ENCODE measurements around the gene ADGRL2. TPM values are rescaled to one million over a fixed set of nuclear protein-coding genes. Genes with fewer than 3 reads are reported as not detected.

Gene ADGRL2
- total RNA-seq, 2 donors from 2014 or later, result not detected

DNA sequence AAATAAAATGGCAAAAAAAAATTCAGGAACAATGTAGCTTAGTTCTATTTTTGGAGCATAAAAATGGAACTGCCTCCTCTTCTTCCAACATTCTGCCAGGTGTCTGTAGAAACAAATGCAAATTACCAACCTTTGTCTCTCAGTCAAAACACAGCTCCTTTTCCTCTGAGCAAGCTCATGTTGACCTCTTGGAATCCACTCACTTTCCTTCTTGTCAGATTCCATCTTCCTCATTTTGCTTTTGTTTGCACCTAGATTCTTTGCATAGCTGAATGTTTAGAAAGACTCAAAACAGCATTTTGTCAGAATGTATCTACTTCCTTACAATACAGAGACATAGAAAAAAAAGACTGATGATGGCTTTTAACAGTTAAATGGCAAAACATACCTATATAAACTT is 178.2 kb downstream of the ADGRL2 start:
- DNase-seq (ENCODE audit: low spot score in 2 of 2) (no peak), ATAC-seq (no peak)
- H3K27ac Mint-ChIP-seq, result no peak overlapping the region
- no peaks in the 10 kb centered on the region for H3K9me3 Mint-ChIP-seq
- H3K36me3 Mint-ChIP-seq, result no peaks in the 10 kb centered on the region

DNA sequence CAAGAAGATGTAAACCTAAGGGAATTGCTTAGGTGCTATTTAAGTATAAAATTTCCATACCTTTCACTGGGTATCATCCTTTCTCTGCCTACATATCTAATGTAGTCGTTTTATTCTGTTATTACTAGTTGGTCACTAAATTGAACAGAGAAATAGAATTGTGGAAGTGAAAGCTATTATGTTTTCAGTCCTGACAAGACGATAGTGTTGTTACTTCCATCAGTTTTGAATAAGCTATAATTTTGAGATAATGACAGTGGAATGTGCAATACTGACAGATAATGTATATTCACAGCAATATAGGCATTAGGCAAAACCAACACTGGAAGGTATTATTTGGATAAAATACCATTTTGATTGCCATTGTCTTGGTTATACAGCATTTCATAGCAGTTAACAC is 181.8 kb downstream of the ADGRL2 start:
- DNase-seq (ENCODE audit: low spot score in 2 of 2), result no peak
- no peak overlapping the region for H3K27ac Mint-ChIP-seq
- no peak for ATAC-seq
- H3K36me3 Mint-ChIP-seq, result no peaks in the 10 kb centered on the region
- H3K9me3 Mint-ChIP-seq, result no peaks in the 10 kb centered on the region

DNA sequence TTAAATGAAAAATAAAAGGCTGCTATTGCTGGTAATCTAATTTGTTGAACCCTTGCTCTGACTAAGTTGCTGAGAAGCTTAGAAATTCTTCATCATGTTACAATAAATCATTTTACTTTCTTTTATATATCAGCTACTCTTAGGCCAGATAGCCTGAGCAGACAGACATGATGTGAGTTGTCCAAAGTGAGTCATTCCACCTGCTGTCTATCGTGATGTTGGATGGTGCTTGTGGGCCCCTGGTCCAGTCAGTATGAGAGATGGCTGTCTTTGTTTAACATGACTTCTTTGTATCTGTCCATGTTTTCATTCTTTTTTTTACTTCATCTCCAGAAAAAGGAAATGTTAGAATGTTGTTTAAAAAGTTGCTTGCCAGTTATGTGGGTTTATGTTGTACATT is 188.8 kb downstream of the ADGRL2 start:
- Mint-ChIP-seq H3K36me3 (no peaks in the 10 kb centered on the region), H3K9me3 (no peaks in the 10 kb centered on the region), H3K27ac (no peak overlapping the region)
- DNase-seq (ENCODE audit: low spot score in 2 of 2), result no peak
- ATAC-seq, result no peak

DNA sequence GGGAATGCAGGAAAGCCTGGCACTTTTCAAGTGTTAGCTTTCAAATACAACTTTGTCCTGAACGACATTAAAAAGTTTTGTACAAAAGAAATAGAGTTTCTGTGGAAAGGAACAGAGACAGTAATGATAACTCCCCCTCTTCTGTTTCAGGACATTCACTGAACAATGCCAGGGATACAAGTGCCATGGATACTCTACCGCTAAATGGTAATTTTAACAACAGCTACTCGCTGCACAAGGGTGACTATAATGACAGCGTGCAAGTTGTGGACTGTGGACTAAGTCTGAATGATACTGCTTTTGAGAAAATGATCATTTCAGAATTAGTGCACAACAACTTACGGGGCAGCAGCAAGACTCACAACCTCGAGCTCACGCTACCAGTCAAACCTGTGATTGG is 189.5 kb downstream of the ADGRL2 start:
- no peak for ATAC-seq

DNA sequence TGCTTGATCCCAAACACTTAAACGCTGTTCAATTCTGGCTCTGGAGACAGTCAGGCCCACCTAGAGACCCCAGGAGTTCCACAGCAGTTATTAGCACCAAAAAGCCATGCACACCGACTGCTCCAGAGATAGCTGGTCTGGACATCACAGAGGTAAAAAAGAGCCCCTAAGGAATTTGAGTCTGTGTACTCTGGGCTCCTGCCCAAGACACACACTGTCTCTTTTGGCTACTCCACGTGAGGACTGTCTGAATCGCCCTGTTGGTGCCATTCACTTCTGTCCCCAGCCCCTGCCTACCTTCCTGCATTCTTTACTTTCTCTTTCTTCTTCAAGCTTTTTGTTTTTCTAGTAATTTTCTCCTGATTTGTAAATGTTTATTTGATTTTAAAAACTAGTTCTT is 197.4 kb downstream of the ADGRL2 start:
- DNase-seq (ENCODE audit: low spot score in 2 of 2), result no peak
- H3K27ac Mint-ChIP-seq, result no peak overlapping the region
- no peaks in the 10 kb centered on the region for H3K36me3 Mint-ChIP-seq
- no peaks in the 10 kb centered on the region for H3K9me3 Mint-ChIP-seq
- no peak for ATAC-seq

More for the DNA sequence above, 189.5 kb downstream of the ADGRL2 start:
- H3K9me3 Mint-ChIP-seq, result no peaks in the 10 kb centered on the region
- no peak overlapping the region for H3K27ac Mint-ChIP-seq
- no peaks in the 10 kb centered on the region for H3K36me3 Mint-ChIP-seq
- DNase-seq (ENCODE audit: low spot score in 2 of 2), result no peak

DNA sequence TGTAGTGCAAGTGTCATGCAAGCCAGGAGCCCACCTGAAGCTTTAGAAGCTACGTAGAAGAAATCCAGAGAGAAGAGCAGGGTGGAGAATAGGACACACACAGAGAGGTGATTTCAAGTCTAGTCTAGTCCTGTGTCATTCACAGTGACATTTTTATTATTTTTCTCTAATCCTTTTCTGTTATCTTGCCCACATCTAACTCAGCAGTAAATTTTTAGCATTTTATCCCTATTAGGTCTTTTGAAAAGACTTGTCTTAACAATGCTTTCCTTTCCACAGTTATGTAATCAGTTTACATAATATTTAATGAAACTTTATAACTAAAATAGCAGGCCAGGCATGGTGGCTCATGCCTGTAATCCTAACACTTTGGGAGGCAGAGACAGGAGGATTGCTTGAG is 198.6 kb downstream of the ADGRL2 start:
- H3K9me3 Mint-ChIP-seq, result no peaks in the 10 kb centered on the region
- H3K27ac Mint-ChIP-seq, result no peak overlapping the region
- no peak for ATAC-seq

DNA sequence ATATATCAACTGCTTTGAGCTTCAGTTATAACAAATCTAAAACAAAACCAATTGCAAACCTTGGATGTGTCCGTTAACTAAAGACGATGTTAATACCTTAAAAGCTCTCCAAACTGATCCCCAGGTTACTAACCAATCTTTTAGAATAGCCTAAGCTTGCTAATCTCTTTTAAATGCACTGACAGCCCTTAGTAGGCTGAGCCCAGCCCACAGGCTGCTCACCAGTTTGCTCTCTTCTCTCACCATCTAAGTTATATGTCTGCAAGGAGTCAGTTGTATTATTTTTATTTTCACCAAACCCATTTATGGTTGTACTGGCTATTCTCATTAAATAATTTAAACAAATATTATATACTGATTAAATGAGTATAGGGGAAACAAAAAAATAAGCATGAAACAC is 199.5 kb downstream of the ADGRL2 start:
- Mint-ChIP-seq H3K27ac (no peak overlapping the region), H3K36me3 (no peaks in the 10 kb centered on the region), H3K9me3 (no peaks in the 10 kb centered on the region)
- ATAC-seq (no peak), DNase-seq (ENCODE audit: low spot score in 2 of 2) (no peak)

More for the DNA sequence above, 198.6 kb downstream of the ADGRL2 start:
- no peaks in the 10 kb centered on the region for H3K36me3 Mint-ChIP-seq
- no peak for DNase-seq (ENCODE audit: low spot score in 2 of 2)

DNA sequence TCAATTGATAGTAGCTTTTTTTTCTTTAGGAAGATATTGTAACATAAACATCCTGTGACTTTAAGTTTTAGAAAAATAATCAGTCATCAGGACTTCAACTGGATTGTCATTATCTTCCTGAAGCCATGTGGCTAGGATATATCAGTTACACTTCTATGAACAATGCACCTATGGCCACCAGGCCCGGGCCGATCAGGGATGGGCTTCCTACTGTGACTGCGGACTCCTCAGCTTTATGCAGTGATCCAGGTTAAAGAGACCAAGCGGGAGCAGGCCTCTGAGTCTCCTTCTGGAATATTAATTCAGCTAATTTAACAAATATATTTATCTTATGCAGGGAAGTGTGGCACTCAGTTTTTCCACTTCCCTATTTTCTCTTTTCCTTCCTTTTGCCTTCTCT is 200.6 kb downstream of the ADGRL2 start:
- no peaks in the 10 kb centered on the region for H3K36me3 Mint-ChIP-seq
- no peaks in the 10 kb centered on the region for H3K9me3 Mint-ChIP-seq
- H3K27ac Mint-ChIP-seq, result no peak overlapping the region
- ATAC-seq (no peak), DNase-seq (ENCODE audit: low spot score in 2 of 2) (no peak)

DNA sequence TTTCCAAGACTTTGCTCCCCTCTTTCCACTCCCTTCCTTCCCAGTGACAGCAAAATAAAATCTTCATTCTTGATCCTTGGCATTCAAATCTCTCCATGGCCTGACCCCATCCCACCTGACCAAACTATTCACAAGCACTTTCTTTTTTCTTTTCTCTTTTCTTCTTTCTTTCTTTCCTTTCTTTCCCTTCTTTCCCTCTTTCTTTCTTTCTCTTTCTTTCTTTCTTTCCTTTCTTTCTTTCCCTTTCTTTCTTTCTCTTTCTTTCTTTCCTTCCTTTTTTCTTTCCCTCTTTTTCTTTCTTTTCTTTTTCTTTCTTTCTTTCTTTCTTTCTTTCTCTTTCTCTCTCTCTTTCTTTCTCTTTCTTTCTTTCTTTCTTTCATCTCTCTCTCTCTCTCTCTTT is 207.1 kb downstream of the ADGRL2 start:
- peaks cover 0 to 4% of the 10 kb centered on the region in 2 donors for H3K9me3 Mint-ChIP-seq
- H3K36me3 Mint-ChIP-seq, result no peaks in the 10 kb centered on the region
- DNase-seq (ENCODE audit: low spot score in 2 of 2) (no peak), ATAC-seq (no peak)
- no peak overlapping the region for H3K27ac Mint-ChIP-seq

DNA sequence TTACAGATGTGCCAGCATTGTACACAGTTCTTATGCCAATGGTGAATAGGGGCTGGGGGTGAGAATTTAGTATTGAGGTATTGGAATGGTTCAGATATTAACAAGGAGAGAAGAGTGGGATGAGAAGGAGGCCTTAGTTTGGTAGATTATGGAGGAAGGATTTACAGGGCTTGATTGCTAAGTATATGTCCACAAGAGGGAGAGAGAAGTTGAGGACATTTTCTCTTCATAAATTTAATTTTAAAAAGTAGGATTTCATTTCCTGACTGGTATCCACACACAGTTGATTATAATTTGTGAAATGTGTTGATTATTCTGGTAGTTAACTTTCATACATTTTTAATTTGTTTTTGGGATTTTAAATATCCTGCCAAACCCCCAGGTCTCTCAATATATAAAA is 213.0 kb downstream of the ADGRL2 start:
- ATAC-seq (no peak), DNase-seq (ENCODE audit: low spot score in 2 of 2) (no peak)
- Mint-ChIP-seq H3K9me3 (no peaks in the 10 kb centered on the region), H3K36me3 (no peaks in the 10 kb centered on the region), H3K27ac (no peak overlapping the region)

DNA sequence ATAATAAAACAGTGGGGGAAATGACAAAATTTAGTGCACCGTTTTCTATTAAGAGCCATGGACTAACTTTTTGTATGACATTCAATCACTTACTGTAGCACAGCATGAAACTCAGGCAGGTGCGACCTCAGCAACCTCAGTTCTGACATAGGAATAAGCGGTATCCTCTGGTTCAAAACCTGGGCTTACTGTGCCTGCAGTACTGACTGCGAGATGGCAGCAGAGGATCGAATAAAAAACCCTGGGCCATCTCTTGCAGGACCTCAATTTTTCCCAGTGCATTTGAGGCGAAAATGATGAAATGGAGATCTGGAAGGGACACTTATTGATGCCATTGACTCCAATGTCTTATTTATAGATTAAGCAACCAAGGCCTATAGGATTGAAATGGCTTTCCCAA is 214.7 kb downstream of the ADGRL2 start:
- H3K27ac Mint-ChIP-seq, result no peak overlapping the region

DNA sequence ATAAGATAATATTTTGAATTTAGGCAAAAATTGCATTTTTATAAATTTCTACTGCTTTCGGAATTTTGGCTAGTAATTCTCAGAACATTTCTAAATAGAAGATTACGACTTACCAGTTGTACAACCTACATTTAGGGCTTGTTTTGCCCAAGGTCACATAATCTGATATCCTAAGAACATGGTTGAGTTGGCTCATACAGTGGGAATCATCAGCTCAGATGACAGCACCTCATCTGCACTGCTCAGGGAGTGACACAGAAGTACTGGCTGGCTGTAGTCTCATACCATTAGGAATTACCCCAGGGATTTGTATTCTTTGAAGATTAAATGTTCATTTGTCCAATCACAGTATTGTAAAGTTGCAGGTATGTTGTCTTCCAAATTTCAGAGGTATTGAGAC is 217.6 kb downstream of the ADGRL2 start:
- Mint-ChIP-seq H3K9me3 (peaks cover 7 to 12% of the 10 kb centered on the region in 2 donors), H3K27ac (no peak overlapping the region), H3K36me3 (peaks cover 0 to 2% of the 10 kb centered on the region in 2 donors)
- no peak for DNase-seq (ENCODE audit: low spot score in 2 of 2)
- no peak for ATAC-seq

More for the DNA sequence above, 214.7 kb downstream of the ADGRL2 start:
- Mint-ChIP-seq H3K9me3 (peaks cover 5 to 7% of the 10 kb centered on the region in 2 donors), H3K36me3 (no peaks in the 10 kb centered on the region)
- DNase-seq (ENCODE audit: low spot score in 2 of 2), result no peak
- no peak for ATAC-seq

DNA sequence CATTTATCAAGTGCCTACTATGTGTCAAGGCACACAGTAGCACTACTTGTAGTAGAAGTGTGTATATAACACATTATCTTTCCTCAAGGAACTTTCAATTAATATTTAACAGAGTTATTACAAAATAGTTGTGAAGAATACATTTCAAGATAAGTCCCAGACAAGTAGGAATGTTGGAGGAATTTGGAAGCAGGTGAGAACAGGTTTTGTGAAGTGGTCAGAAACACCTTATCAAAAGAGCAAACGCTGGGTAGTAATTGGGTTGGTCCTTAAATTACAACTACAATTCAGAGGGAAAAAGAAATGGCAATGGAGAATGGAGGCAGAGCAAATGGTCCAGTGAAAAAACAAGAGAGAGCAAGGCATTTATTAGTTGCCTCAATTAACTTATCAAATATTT is 218.8 kb downstream of the ADGRL2 start:
- DNase-seq (ENCODE audit: low spot score in 2 of 2) (no peak), ATAC-seq (no peak)
- Mint-ChIP-seq H3K36me3 (peaks cover 0 to 5% of the 10 kb centered on the region in 2 donors), H3K9me3 (peaks cover 7 to 14% of the 10 kb centered on the region in 2 donors), H3K27ac (no peak overlapping the region)

DNA sequence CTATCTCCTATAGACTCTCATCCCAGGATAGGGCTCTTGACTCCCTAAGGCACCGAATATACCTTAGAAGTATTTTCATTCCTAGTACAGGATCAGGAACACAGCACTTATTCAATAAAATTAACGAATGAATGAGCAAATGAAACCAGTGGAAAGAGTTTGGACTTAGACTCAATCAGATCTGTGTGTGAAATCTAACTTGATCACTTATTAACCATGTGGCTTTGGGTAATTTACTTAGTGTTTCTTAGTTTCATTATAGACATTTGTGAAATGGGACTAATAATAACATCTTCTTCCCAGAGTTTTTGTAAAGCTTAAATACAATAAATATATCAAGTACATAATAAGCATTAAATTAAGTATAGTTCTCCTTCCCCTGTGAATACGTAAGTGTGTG is 230.1 kb downstream of the ADGRL2 start:
- no peaks in the 10 kb centered on the region for H3K36me3 Mint-ChIP-seq
- H3K27ac Mint-ChIP-seq, result no peak overlapping the region
- H3K9me3 Mint-ChIP-seq, result peaks cover 0 to 3% of the 10 kb centered on the region in 2 donors
- ATAC-seq (no peak), DNase-seq (ENCODE audit: low spot score in 2 of 2) (no peak)

DNA sequence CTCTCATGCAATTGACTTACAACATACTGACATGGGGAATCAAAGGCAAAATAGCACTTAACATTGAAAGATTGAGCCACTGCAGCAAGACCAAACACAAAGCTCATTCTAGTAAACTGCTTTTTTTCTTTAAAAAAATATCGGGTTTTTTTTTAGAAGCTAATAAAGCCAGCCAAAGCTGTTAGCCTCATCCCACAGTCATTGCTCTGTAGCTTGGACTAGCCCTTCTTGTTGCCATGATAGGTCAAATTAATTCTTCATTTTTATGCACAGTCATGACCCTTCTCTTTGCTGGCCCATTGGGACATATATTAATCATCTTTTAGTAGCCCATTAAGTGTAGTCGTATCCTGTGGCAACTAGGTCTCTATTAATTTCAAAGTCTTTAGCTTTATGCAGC is 231.3 kb downstream of the ADGRL2 start:
- DNase-seq (ENCODE audit: low spot score in 2 of 2) (no peak), ATAC-seq (no peak)
- Mint-ChIP-seq H3K9me3 (peaks cover 0 to 3% of the 10 kb centered on the region in 2 donors), H3K36me3 (no peaks in the 10 kb centered on the region), H3K27ac (no peak overlapping the region)

DNA sequence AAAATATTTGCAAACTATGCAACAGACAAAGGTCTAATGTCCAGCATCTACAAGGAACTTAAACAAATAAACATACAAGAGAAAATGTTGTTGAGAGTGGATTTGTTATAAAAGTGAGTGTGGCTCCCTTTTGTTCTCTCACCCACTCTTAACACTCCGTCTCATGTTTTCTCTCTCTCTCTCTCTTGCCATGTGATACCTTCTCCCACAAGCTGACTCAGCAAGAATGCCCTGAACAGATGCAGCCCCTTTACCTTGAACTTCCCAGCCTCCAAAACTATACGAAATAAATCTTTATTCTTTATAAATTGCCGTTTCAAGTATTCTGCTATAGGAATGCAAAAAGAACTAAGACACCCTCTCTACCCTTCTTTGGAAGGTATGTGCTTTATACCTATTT is 234.1 kb downstream of the ADGRL2 start:
- Mint-ChIP-seq H3K36me3 (no peaks in the 10 kb centered on the region), H3K27ac (no peak overlapping the region), H3K9me3 (no peaks in the 10 kb centered on the region)
- DNase-seq (ENCODE audit: low spot score in 2 of 2) (no peak), ATAC-seq (no peak)

All from activated naive CD4-positive, alpha-beta T cell treated with anti-CD3 and anti-CD28 coated beads, Interleukin-2, amount 50 U/mL, for 72 hours (primary cell).